Measurements from ENCODE around the gene DPP4. TPM values are rescaled to one million over a fixed set of nuclear protein-coding genes. Genes with fewer than 3 reads are reported as not detected.
A peak's percentile ranks its signal among the peaks of the same experiment; 100 is the strongest.
"Not testable (repeated sequence)": the region's sequence is repeated elsewhere in the genome, so short reads cannot be mapped to it uniquely, and the experiment has no call there.

The DPP4 gene
- total RNA-seq, 1 donor from 2014 or later = 104 TPM

GRCh38 chr2:161955211-161955610, 118.8 kb downstream of the DPP4 start:
- TF ChIP-seq CTCF (conservative IDR thresholded peaks at IDR 0.05; ENCODE audit: low read depth, low read length) = no peak
- no peak for DNase-seq (ENCODE audit: low read depth)
- H3K4me3 ChIP-seq (ENCODE audit: low read depth, low read length) = no peak overlapping the region

GRCh38 chr2:161954103-161954502, 119.9 kb downstream of the DPP4 start:
- no peak for DNase-seq (ENCODE audit: low read depth)
- no peak overlapping the region for H3K4me3 ChIP-seq (ENCODE audit: low read depth, low read length)
- TF ChIP-seq CTCF (conservative IDR thresholded peaks at IDR 0.05; ENCODE audit: low read depth, low read length) = no peak

- DNase-seq (ENCODE audit: low read depth); H3K4me3 ChIP-seq (ENCODE audit: low read depth, low read length): not testable (repeated sequence)
Observed at GRCh38 chr2:161953367-161953766, 120.6 kb downstream of the DPP4 start.

GRCh38 chr2:161952783-161953191, 121.2 kb downstream of the DPP4 start:
- no peak for TF ChIP-seq CTCF (conservative IDR thresholded peaks at IDR 0.05; ENCODE audit: low read depth, low read length)
- DNase-seq (ENCODE audit: low read depth) = no peak
- H3K4me3 ChIP-seq (ENCODE audit: low read depth, low read length) = no peak overlapping the region

DNA sequence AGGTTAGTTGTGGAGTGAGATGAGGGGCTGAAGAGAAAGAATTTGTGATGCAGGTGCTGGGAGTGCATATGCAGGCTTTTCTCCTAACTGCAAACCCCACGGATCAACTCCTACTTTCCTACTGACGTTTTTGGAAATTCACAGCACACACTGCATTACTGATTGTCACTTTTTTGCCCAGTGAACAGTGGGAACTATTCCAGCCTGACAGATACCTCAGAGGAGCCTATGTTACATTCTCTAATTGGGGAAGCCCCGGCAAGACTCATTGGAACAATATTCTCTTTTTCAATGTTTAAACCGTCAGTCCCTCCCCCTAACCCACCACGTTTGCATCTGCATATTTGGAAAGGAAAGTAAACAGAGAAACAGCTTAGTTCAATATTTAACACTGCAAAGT, 126.2 kb downstream of the DPP4 start:
- no peak overlapping the region for H3K4me3 ChIP-seq (ENCODE audit: low read depth, low read length)
- no peak for DNase-seq (ENCODE audit: low read depth)
- TF ChIP-seq CTCF (conservative IDR thresholded peaks at IDR 0.05; ENCODE audit: low read depth, low read length) = no peak

- H3K4me3 ChIP-seq (ENCODE audit: low read depth, low read length) = no peak overlapping the region
- DNase-seq (ENCODE audit: low read depth) = no peak
Observed at GRCh38 chr2:161947406-161947805, 126.6 kb downstream of the DPP4 start.

GRCh38 chr2:161946489-161947107, 127.4 kb downstream of the DPP4 start:
- TF ChIP-seq CTCF (conservative IDR thresholded peaks at IDR 0.05; ENCODE audit: low read depth, low read length) = peak; percentile 67
- no peak for DNase-seq (ENCODE audit: low read depth)
- H3K4me3 ChIP-seq (ENCODE audit: low read depth, low read length) = no peak overlapping the region

More at GRCh38 chr2:161947406-161947805, 126.6 kb downstream of the DPP4 start:
- TF ChIP-seq CTCF (conservative IDR thresholded peaks at IDR 0.05; ENCODE audit: low read depth, low read length) = no peak

All from epithelial cell of proximal tubule (primary cell).